ENCODE data around the gene NINJ1.
"Not testable (repeated sequence)": the region's sequence is repeated elsewhere in the genome, so short reads cannot be mapped to it uniquely, and the experiment has no call there.

Gene NINJ1

DNA sequence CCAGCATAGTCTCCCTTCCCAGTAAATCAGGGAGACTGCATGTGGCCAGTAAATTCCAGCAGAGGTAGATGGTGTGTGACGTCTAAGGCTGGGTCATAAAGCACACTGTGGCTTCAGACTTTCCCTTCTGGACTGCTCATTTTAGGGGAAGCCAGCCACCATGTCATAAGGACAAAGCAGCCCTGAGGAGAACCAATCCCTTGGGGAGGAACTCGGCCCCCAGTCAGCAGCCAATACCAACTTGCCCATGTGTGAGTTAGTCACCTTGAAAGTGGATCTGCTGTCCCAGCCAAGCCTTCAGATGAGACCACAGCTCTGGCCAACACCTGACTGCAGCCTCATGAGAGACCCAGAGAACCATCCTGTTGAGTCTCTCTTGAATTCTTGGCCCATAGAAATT, 14.7 kb upstream of the NINJ1 start:
- H3K27ac ChIP-seq = no peak overlapping the region
- no peak for DNase-seq (ENCODE audit: low spot score)
- H3K4me3 ChIP-seq = no peak overlapping the region
- TF ChIP-seq, protein P1, sequence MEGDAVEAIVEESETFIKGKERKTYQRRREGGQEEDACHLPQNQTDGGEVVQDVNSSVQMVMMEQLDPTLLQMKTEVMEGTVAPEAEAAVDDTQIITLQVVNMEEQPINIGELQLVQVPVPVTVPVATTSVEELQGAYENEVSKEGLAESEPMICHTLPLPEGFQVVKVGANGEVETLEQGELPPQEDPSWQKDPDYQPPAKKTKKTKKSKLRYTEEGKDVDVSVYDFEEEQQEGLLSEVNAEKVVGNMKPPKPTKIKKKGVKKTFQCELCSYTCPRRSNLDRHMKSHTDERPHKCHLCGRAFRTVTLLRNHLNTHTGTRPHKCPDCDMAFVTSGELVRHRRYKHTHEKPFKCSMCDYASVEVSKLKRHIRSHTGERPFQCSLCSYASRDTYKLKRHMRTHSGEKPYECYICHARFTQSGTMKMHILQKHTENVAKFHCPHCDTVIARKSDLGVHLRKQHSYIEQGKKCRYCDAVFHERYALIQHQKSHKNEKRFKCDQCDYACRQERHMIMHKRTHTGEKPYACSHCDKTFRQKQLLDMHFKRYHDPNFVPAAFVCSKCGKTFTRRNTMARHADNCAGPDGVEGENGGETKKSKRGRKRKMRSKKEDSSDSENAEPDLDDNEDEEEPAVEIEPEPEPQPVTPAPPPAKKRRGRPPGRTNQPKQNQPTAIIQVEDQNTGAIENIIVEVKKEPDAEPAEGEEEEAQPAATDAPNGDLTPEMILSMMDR (IDR thresholded peaks at IDR 0.05) = no peak

DNA sequence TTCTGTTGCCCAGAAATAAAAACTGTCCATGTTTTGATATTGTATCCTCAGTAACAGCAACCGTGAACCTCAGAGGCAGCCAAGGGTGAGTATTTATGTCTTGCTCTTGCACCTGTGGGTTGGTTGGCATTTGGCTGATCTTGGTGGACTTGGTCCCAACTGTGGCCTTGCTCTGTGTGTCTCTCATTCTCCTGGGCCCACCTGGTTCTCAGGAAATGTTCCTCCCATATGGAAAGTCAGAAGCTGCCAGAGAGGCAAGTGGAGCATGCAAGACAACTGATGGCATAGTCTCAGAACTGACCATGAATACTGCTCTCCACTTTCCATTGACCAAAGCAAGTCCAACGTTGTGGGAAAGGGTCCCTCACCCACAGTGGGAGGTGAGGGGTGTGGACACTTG, 13.6 kb upstream of the NINJ1 start:
- TF ChIP-seq, protein P1 (IDR thresholded peaks at IDR 0.05) = no peak
- Histone ChIP-seq H3K27ac (no peak overlapping the region), H3K4me3 (no peak overlapping the region)
- no peak for DNase-seq (ENCODE audit: low spot score)

DNA sequence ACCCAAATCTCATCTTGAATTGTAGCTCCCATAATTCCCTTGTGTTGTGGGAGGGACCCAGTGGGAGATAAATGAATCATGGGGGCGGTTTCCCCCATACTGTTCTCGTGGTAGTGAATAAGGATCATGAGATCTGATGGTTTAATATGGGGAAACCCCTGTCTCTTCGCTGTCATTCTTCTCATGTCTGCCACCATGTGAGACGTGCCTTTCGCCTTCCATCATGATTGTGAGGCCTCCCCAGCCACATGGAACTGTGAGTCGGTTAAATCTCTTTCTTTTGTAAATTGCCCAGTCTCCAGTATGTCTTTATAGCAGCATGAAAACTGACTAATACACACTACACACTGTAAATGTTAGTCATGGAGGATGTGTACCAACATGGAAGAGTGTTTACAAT, 12.6 kb upstream of the NINJ1 start:
- DNase-seq (ENCODE audit: low spot score); H3K27ac ChIP-seq; H3K4me3 ChIP-seq: not testable (repeated sequence)

DNA sequence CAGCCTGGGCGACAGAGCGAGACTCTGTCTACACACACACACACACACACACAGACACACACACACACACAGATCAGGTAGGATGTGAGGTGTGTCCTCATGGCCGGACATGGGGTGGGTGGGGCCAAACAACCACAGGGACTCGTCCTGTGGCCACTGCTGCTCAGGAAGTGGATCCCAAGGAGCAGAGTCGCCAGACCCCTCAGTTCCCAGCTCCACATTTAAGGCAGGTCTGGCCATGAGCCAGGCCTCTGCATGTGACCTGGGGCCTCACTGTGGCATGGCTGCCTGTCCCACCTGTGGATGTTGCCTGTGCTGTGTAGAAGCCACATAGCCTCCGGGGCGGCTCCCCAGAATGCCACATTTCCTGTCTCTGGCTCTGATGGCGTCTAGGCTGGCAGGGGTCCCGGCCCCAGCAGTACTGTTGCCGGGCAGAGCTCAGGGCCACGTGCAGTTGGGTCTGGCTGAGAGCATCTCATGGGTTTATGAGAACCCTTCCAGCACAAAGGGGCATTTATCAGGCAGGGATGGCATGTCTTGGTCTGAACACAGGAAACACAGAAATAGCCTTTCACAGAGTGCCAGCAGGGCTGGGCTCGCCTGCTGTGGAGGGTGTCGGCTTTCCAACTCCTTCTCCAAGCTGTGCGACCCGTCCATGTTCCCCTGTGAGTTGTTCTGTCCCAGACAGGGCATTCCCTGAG, 9.9 kb upstream of the NINJ1 start:
- Histone ChIP-seq H3K4me3 (peak overlapping the region; percentile 6), H3K27ac (peak overlapping the region in 1 of 2 donors; percentile 68)
- TF ChIP-seq, protein P1 (IDR thresholded peaks at IDR 0.05) = no peak
- no peak for DNase-seq (ENCODE audit: low spot score)

DNA sequence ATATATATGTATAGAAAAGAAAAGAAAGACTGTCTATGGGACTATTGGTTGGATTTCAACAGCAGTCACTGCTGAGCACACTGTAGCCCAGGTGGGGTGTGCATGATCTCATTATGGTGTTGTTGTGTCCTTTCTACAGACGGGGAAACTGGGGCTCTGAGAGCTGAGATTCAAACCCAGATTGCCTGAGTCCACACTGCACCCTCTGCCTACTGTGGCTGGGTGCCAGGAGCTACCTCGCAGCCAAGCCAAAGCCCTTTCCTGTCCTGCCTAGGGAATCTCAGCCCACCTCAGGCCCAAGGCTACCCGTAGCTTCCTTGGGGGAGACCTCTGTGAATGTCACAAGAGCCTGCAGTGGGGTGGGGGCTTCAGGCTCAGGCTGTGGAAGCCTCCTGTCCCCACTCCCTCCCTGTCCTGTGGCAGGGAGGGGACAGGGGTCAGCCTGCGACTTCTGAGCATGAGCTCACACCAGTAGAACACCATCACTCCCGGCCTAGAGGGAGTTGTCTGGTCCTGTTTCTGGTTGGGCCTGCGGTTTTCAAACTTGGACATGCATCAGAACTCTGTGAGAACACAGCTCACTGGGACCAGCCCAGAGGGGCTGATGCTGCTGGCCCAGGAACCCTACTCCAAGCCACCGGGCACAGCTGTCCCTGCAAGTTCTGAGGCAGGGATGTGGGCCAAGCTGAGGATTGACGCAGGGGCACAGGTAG, 7.9 kb upstream of the NINJ1 start:
- Histone ChIP-seq H3K27ac (no peak overlapping the region), H3K4me3 (no peak overlapping the region)
- TF ChIP-seq, protein P1 (IDR thresholded peaks at IDR 0.05) = no peak
- no peak for DNase-seq (ENCODE audit: low spot score)

DNA sequence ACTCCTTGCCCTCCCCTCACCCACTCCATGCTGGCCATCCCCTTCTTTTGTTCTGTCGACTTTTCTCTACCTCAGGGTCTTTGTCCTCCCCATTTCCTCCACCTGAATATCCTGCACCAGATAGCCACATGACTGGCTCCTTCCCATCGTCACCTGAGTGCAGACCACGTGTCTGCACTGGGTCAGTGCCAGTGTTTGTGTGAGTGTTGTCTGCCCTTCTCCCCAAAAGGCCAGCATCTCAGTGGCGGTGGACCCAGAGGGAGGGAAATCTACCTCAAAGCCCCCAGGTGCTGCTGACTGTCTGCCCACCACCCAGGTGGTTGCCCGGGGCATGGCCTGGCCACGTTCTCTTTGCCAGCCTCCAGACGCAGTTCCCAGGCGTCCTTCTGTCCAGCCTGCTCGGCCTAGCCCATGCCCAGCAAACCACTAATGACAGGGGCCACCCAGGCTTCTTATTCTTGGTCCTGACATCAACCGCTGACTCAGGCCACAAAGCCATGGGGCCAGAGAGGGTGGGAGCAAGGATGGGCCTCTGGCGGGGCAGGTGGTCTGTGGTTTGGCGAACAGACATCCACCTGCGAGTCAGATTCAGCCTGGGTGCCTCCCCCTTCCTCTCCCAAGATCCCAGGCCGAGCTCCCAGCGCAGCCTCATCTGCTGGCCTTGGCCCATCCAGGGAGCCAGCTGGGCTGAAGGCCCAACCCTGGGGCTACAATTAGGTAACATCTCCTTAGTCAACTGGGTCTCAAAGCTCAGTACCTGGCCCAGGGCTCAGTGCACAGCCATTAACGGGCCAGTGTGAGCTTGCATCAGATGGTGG, 5.5 kb upstream of the NINJ1 start:
- H3K4me3 ChIP-seq = no peak overlapping the region
- H3K27ac ChIP-seq = no peak overlapping the region
- no peak for DNase-seq (ENCODE audit: low spot score)
- TF ChIP-seq, protein P1 (IDR thresholded peaks at IDR 0.05) = no peak

DNA sequence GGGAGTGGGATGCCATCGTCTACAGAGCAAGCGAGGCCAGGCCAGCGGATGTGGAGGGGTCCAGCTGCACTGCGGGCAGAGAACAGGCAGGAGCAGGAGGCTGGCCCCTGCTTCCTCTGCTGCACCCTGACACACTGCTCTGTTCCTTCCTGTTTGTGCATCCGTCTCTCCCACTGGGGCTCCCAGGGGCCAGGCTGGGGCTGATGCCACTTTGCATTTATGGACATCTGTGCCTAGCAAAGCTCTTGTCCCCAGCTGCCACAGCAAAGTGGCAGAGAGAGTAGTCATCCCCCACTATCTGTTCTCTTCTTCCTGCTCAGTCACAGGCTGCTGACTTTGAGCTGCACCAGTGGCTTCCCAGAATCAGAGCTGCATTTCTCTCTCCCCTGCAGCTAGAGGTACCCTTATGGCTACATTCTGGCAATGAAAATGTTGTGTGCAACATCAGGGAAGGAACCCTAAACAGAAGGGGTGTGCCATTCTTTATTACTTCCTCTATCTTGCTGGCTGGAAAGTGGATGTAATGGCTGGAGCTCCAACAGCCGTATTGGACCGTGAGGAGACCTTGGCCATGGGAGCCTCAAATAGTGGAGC, 4.2 kb upstream of the NINJ1 start:
- TF ChIP-seq, protein P1 (IDR thresholded peaks at IDR 0.05) = no peak
- no peak overlapping the region for H3K27ac ChIP-seq
- no peak for DNase-seq (ENCODE audit: low spot score)
- H3K4me3 ChIP-seq = no peak overlapping the region

Data from coronary artery (tissue), 2 donors.